HG03175 (cell line): ENCODE measurements around the gene IQCH.

Source experiments
- ATAC-seq: cut with Tn5 transposase; IDR thresholded peaks from one replicate; pipeline ENCODE4 v1.9.1; 2021; ENCODE audit warnings: mild to moderate bottlenecking, moderate library complexity; ENCODE audit not compliant: unreplicated experiment

IQCH gene

GRCh38 chr15:67296684-67297083 is 42.1 kb downstream of the IQCH start:
- no peak for ATAC-seq

- ATAC-seq, result no peak
Measured at GRCh38 chr15:67300266-67301025, 45.9 kb downstream of the IQCH start.

DNA sequence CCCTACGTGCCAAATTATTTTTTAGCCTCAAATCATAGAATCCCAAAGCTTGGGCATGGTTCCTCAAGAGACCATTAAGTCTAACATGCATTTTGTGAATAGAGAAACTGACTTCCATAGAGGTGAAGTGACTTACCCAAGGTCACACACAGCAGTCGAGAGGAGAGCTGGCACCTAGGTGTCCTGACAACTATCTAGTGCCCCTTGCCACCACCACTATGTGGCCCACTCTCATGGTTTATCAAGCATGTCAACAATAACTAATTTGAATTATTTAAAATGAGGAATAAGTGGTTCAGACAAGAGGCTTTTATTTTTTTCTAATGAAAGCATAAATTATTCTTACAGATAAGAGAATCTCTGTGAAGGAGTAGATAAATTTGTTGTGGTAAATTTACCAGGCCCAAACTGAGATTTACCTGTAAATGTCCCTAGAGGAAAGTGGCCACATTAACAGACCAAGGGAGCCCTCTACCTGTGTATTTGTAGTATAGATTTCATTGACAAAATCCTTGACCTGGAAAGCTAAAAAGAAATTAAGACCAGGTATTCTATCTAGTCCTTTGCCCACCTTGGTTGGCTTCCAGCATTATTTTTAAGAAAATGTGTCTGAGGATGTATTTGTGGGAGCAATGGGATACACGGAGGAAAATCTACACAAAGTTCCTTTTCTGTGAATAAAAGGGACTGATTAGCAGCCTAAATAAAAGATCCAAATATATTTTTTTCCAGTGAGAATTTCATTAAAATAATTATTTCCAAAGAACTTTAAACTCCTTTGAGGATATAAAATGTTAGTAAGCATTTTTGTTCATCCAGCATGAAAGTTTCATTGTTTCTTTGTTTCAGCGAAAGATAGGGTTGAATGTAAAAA is 49.1 kb downstream of the IQCH start:
- no peak for ATAC-seq

DNA sequence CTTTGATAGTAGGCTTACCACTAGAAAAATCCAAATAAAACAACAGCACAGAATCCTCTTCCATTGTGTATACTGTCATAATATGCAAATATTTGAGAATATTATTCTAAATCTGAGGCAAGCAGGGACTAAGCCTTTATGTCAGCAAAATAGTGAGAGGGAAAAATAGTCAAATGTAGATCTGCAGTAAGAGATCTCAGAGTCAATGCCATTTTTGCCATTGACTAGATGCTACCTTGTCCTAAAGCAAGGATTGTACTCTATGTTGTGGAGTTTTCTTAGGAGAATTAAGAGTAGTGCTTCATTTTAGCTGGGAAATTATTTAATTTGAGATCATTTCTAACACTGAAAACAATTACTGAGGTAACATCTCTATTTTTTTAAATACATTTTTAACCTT is 50.2 kb downstream of the IQCH start:
- ATAC-seq, result no peak

GRCh38 chr15:67305506-67305905 is 50.9 kb downstream of the IQCH start:
- ATAC-seq, result no peak

DNA sequence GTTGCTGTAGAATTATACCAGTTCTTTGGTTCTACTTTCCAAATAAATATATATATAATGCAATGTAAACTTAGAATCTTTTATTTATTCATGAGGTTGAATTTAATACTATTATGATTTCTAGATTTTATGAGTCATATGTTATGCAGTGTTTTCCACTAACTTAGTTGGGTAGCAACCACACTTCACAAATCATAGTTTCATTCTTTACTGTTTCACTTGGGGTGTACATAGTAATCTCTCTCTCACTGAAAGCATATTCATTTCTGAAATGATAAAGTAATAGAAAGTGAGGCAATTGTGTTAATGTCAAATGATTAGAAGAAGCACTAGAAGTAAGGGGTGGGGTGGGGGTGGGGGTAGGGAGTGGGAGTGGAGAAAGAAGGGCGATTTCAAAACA is 52.6 kb downstream of the IQCH start:
- no peak for ATAC-seq

DNA sequence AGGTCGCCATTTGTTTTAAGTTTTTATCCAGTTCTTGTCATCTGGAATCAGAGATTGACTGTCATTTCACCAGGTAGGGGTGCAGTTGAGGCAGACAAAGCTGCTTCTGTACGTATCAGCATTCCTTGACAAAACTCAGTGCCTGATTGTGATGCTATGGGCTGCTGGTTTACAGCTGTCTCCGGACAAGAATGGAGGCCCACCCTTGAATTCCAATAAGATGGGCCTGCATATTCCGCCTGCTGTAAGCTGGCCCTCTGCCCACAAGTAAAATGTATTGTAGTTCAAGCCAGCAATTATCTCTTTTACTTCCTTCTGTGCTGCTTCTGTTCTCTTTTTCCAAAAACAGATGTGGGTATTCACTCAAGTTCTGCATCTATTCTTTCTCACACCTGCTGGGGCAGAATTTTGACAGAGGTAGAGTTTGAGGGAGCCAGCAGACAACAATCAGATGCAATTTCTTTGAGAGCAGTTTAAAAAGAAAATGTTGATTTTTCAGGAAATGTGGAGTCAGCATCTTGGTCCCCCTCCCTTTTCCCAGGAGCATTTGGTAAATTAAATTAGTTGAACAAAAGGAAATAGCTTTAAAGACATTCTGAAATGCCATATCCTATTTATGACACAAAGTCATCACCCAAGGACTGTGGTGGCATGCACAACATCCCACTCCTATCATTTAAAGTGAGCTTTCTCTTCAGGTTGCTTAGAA is 53.5 kb downstream of the IQCH start:
- ATAC-seq, result no peak

DNA sequence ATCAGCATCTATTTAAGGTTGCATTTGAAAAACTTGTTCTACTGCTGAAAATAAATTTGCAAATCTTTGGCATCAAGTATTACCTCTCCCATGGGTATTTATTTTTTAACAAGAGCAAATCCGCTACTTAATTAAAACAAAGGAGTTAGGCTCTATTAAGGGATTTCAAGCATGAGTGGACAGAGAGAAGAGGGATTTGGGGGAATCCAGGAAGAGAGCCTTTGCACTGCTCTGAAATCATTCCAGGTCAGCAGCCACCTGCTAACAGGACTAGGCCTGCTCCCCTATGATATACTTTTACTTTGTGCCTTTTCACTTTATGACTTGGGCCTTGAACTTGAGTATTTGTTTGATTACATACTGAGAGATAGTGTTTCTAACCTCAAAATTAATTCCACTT is 57.1 kb downstream of the IQCH start:
- no peak for ATAC-seq

GRCh38 chr15:67319961-67320360 is 65.4 kb downstream of the IQCH start:
- ATAC-seq, result no peak

GRCh38 chr15:67321352-67321751 is 66.8 kb downstream of the IQCH start:
- ATAC-seq, result no peak

- no peak for ATAC-seq
Measured at GRCh38 chr15:67322481-67322880, 67.9 kb downstream of the IQCH start.

GRCh38 chr15:67327312-67327711 is 72.7 kb downstream of the IQCH start:
- ATAC-seq, result no peak

DNA sequence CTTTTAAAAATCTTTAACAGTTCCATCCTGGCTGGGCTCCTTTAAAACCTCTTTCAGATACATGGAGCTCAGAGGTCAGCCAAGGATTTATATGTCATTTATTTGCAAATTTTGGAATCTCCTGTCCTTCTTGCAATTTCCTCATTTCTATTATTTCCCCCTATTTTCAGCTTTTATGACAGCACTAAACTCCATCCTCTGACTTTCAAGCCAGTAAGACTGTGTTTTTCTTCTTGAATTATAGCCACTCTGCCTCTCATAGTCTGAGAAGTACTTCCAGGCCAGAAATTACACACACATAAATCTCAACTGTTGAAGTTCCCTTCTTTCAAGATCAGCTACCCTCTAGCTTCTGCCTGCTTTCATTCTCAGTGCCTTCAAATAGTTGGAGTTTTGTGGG is 73.2 kb downstream of the IQCH start:
- ATAC-seq, result no peak

- no peak for ATAC-seq
Measured at GRCh38 chr15:67329984-67330733, 75.6 kb downstream of the IQCH start.

- no peak for ATAC-seq
Measured at GRCh38 chr15:67331676-67332075, 77.1 kb downstream of the IQCH start.

- ATAC-seq, result no peak
Measured at GRCh38 chr15:67335026-67335425, 80.4 kb downstream of the IQCH start.

- ATAC-seq, result no peak
Measured at GRCh38 chr15:67335534-67336222, 81.1 kb downstream of the IQCH start.

DNA sequence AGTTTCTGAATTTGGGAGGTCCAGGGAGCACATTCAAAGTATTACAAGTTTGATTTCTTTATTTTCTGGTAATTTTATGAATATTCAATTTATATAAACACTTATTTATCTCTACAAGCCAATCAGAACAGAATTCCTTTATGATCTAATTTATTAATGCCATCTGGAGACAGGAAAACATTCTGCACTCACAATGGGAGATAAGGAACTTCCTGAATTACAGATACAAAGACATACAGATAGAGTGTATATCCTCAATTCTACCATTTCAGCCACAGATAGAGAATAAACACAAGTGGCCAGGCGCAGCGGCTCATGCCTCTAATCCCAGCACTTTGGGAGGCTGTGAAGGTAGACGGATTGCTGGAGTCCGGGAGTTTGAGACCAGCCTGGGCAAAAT is 86.0 kb downstream of the IQCH start:
- ATAC-seq, result no peak

DNA sequence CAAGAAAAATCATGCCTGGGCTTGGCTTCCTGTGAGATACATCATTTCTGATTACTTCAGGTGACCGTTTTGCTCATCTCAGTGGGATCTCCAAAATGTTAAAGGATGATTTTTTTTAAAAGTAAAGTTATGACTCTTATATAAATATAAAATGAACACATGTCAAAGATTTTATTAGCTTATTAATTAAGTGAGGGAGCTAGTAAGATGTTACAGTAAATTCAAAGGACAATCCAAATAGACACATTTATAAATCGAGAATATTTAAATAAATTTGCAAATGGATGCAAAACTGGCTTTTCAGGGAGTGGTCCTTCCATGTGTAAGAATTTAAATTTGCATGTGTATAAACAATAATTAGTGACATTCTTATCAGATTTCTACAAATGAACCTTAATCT is 87.0 kb downstream of the IQCH start:
- no peak for ATAC-seq

- no peak for ATAC-seq
Measured at GRCh38 chr15:67343206-67343605, 88.6 kb downstream of the IQCH start.
